ENCODE data around the gene ARMC5.

DNA sequence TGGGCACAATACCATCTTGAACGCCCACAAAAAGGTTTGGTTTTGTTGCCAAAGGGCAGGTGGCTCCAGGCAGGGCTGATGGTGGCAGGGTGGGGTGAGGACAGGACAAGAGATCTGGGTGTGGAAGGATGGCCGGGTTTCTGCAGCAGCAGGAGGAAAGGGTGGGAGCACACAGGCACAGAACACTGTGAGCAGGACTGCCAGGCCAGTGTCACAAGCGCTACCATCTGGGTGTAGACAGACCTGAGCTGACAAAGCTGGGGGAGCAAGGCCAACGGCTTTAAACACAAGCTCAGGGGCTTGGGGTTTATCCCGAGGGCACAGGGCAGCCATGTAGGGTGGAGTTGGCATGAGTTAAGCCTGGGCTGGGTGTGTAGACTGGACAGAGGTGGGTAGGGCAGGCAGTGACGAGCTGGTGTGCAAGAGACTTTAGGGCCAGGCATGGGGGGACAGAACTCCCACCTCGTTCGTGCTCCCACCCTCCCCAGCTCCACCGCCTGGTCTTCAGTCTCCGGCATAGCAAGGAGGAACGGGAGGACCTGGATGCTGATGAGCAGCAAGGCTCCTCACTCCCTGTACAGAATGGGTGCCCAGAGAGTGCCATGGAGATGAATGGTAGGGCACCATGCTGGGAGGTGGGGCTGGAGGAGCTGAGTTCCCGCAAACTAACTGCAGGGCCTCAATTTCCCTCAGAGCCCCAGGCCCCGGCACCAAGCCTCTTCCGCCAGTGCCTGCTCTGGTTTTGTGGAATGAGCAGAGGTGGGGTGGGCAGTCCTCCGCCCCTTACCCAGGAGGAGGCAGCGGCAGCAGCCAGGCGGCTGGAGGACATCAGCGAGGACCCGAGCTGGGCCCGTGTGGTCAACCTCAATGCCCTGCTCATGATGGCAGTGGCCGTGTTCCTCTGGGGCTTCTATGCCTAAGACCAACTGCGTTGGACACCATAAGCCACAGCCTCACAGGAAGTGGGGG, 30.6 kb downstream of the ARMC5 start:
- TF ChIP-seq EZH2phosphoT487 (IDR thresholded peaks at IDR 0.05; ENCODE audit: insufficient read depth, low read depth): no peak
- no peak for TF ChIP-seq EZH2 (IDR thresholded peaks at IDR 0.05; ENCODE audit: insufficient read depth, poor library complexity, severe bottlenecking)
